ENCODE measurements around the gene CD6.

CD6 gene

GRCh38 chr11:60985501-60985900 is 14.0 kb downstream of the CD6 start:
- no peak for DNase-seq
- no peak overlapping the region for H3K4me3 ChIP-seq
- H3K27ac ChIP-seq: no peak overlapping the region
- H3K27me3 ChIP-seq: peaks cover 0 to 37% of the 10 kb centered on the region in 2 donors
- H3K4me1 ChIP-seq: no peaks in the 10 kb centered on the region
- TF ChIP-seq CTCF (IDR thresholded peaks at IDR 0.05): no peak
- H3K9me3 ChIP-seq: no peaks in the 10 kb centered on the region
- no peaks in the 10 kb centered on the region for H3K36me3 ChIP-seq
- intact Hi-C loops (cut with DNase I; ENCODE audit: low total_unique reads): no loop called here

GRCh38 chr11:60985991-60986915 is 14.8 kb downstream of the CD6 start:
- no peak for DNase-seq
- intact Hi-C loops (cut with DNase I; ENCODE audit: low total_unique reads): no loop called here
- H3K4me1 ChIP-seq: no peaks in the 10 kb centered on the region
- H3K27me3 ChIP-seq: peaks cover 0 to 33% of the 10 kb centered on the region in 2 donors
- no peaks in the 10 kb centered on the region for H3K9me3 ChIP-seq
- TF ChIP-seq CTCF (IDR thresholded peaks at IDR 0.05): no peak
- no peak overlapping the region for H3K27ac ChIP-seq
- H3K4me3 ChIP-seq: no peak overlapping the region
- H3K36me3 ChIP-seq: no peaks in the 10 kb centered on the region

- DNase-seq: no peak
- Histone ChIP-seq H3K9me3 (no peaks in the 10 kb centered on the region), H3K27me3 (peaks cover 0 to 39% of the 10 kb centered on the region in 2 donors), H3K4me3 (no peak overlapping the region), H3K27ac (no peak overlapping the region), H3K36me3 (no peaks in the 10 kb centered on the region), H3K4me1 (no peaks in the 10 kb centered on the region)
- intact Hi-C loops (cut with DNase I; ENCODE audit: low total_unique reads): no loop called here
- no peak for TF ChIP-seq CTCF (IDR thresholded peaks at IDR 0.05)
Observed at GRCh38 chr11:60987577-60988277, 16.2 kb downstream of the CD6 start.

GRCh38 chr11:60988658-60989057 is 17.2 kb downstream of the CD6 start:
- TF ChIP-seq CTCF (IDR thresholded peaks at IDR 0.05): no peak
- Histone ChIP-seq H3K4me3 (no peak overlapping the region), H3K27me3 (peaks cover 0 to 45% of the 10 kb centered on the region in 2 donors), H3K27ac (no peak overlapping the region), H3K9me3 (no peaks in the 10 kb centered on the region), H3K4me1 (no peaks in the 10 kb centered on the region), H3K36me3 (no peaks in the 10 kb centered on the region)
- intact Hi-C loops (cut with DNase I; ENCODE audit: low total_unique reads): no loop called here
- no peak for DNase-seq

- Histone ChIP-seq H3K27me3 (peaks cover 0 to 49% of the 10 kb centered on the region in 2 donors), H3K36me3 (no peaks in the 10 kb centered on the region), H3K4me3 (no peak overlapping the region), H3K9me3 (no peaks in the 10 kb centered on the region), H3K27ac (no peak overlapping the region), H3K4me1 (no peaks in the 10 kb centered on the region)
- no peak for TF ChIP-seq CTCF (IDR thresholded peaks at IDR 0.05)
- intact Hi-C loops (cut with DNase I; ENCODE audit: low total_unique reads): no loop called here
- no peak for DNase-seq
Observed at GRCh38 chr11:60989093-60989650, 17.7 kb downstream of the CD6 start.
